Measurements from ENCODE around the gene PGM5.
"Not testable (repeated sequence)": the region's sequence is repeated elsewhere in the genome, so short reads cannot be mapped to it uniquely, and the experiment has no call there.

DNA sequence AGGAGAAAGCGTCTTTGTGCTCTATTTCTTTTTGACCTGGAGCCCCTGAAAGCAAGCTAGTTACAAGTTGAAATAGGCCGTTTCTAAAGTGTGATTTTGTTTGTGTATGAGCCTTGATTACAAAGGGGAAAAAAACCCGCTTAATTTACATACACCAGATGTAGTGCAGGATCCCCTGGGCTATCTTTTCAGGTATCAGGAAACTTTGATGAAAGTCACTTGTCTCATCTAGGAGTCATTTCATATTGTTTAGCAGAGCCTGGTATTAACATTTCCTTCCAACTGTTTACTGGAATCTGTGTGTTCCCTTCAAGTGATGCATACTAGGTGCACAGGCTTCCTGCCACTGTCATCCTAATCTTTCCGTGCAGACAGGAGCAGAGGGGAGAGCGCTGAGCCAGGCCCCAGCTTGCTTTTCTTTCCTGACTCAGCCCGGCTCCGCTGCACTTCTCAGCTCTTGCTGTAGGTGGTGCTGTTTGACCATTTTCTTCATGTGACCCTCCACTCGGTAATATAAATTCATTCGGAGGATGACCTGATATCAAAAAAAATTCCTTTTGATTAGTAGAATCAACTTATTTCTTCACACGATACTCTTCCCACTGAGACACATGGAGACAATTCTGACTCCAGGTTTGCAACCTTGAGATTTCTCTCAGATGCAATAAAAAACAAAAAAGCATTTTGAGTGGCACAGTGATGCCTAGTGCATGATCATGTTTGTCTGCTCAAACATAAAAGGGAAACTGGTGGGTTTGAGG, 14.0 kb upstream of the PGM5 start:
- not testable (repeated sequence) for TF ChIP-seq SP1 (IDR thresholded peaks at IDR 0.05; ENCODE audit: low read depth, low read length); SUZ12 (IDR thresholded peaks at IDR 0.05; ENCODE audit: low read length); TCF12 (IDR thresholded peaks at IDR 0.05; ENCODE audit: low read depth, low read length); CTCF (IDR thresholded peaks at IDR 0.05; ENCODE audit: control extremely low read depth in 1 of 3, insufficient read depth in 1 of 3, low read depth in 1 of 3, low read length in 3 of 3); RAD21 (IDR thresholded peaks at IDR 0.05 in 1 of 2, conservative IDR thresholded peaks at IDR 0.05 in 1 of 2; ENCODE audit: low read depth in 2 of 2, low read length in 2 of 2); TEAD4 (IDR thresholded peaks at IDR 0.05; ENCODE audit: low read depth, low read length); BRCA1 (IDR thresholded peaks at IDR 0.05; ENCODE audit: low read depth, low read length); CEBPB (IDR thresholded peaks at IDR 0.05; ENCODE audit: low read depth, low read length); ZNF274 (IDR thresholded peaks at IDR 0.05; ENCODE audit: borderline replicate concordance, extremely low read depth, low read length); CHD1 (IDR thresholded peaks at IDR 0.05; ENCODE audit: low read depth, low read length); BCL11A (IDR thresholded peaks at IDR 0.05; ENCODE audit: low read depth in 2 of 2, low read length in 2 of 2); CHD2 (IDR thresholded peaks at IDR 0.05; ENCODE audit: low read length)
- TF ChIP-seq, protein P1, sequence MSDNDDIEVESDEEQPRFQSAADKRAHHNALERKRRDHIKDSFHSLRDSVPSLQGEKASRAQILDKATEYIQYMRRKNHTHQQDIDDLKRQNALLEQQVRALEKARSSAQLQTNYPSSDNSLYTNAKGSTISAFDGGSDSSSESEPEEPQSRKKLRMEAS (IDR thresholded peaks at IDR 0.05): not testable (repeated sequence)
- TF ChIP-seq, protein P2, sequence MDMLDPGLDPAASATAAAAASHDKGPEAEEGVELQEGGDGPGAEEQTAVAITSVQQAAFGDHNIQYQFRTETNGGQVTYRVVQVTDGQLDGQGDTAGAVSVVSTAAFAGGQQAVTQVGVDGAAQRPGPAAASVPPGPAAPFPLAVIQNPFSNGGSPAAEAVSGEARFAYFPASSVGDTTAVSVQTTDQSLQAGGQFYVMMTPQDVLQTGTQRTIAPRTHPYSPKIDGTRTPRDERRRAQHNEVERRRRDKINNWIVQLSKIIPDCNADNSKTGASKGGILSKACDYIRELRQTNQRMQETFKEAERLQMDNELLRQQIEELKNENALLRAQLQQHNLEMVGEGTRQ (IDR thresholded peaks at IDR 0.05; ENCODE audit: low read length): not testable (repeated sequence)
